ENCODE data around the gene SLC25A21.

GRCh38 chr14:37037636-37038387, 134.6 kb downstream of the SLC25A21 start:
- no peak for TF ChIP-seq POLR2A (IDR thresholded peaks at IDR 0.05; ENCODE audit: low read length)
- no peak for TF ChIP-seq GATA1 (IDR thresholded peaks at IDR 0.05; ENCODE audit: low read depth, low read length)
